SK-N-SH (cell line): Measurements from ENCODE around the gene PLK2. TPM values are rescaled to one million over a fixed set of nuclear protein-coding genes. Genes with fewer than 3 reads are reported as not detected.

ENCODE experiments used
- CTCF ChIA-PET: fragments of 300-600, 350-600 bp; formaldehyde crosslinking; extraction: SDS; loops from one replicate; lab custom pipeline; 2021; lab: Yijun Ruan, JAX
- POLR2A ChIA-PET: fragments of 350-600 bp; sonication (Branson Sonifier 250); formaldehyde crosslinking; extraction: SDS; loops from one replicate; lab custom pipeline; 2020; ENCODE audit warnings: antibody characterized with exemption, inconsistent platforms; lab: Yijun Ruan, JAX
- DNase-seq: peaks from one replicate; pipeline ENCODE4 v3.0.0; 2012
- H2AFZ ChIP-seq: fragments of 200-600 bp; sonication (generic); 2 replicates; pipeline ENCODE4 v1.8.1; 2016; ENCODE audit warnings: antibody characterized with exemption, mild to moderate bottlenecking, low read depth
- H3F3A ChIP-seq: fragments of 200-600 bp; sonication (generic); replicated peaks from 2 replicates; pipeline ENCODE3; 2016; ENCODE audit warnings: antibody characterized with exemption, mild to moderate bottlenecking; ENCODE audit not compliant: insufficient read depth
- H3K27ac ChIP-seq, 2 experiments: fragments of 200-500 bp in 1 of 2; fragments of 200-600 bp in 1 of 2; sonication (Bioruptor generic) in 1 of 2; sonication (generic), shearing (Covaris generic) in 1 of 2; 2 replicates each; pipeline versions ENCODE4 v1.5.1 to v1.6.1; 2014 to 2016; ENCODE audit warnings: low read depth in 2 of 2, inconsistent platforms in 1 of 2, low read length in 1 of 2, mild to moderate bottlenecking in 1 of 2, mixed read lengths in 1 of 2
- H3K27me3 ChIP-seq: fragments of 200-600 bp; sonication (generic), shearing (Covaris generic); 2 replicates; pipeline ENCODE4 v1.6.1; 2016; ENCODE audit warnings: mixed run types; ENCODE audit not compliant: insufficient read depth
- H3K36me3 ChIP-seq, 2 experiments: fragments of 200-500 bp in 1 of 2; fragments of 200-600 bp in 1 of 2; sonication (Bioruptor generic) in 1 of 2; sonication (generic) in 1 of 2; replicated peaks in 1 of 2; 2 replicates each; pipeline versions ENCODE3 to v1.5.1; 2014 to 2016; ENCODE audit warnings: low read length in 1 of 2, mild to moderate bottlenecking in 1 of 2; ENCODE audit not compliant: insufficient read depth in 2 of 2, control insufficient read depth in 1 of 2
- H3K4me1 ChIP-seq, 2 experiments: fragments of 200-500 bp in 1 of 2; fragments of 200-600 bp in 1 of 2; sonication (Bioruptor generic) in 1 of 2; sonication (generic), shearing (Covaris generic) in 1 of 2; 2 replicates each; pipeline versions ENCODE4 v1.5.1 to v1.6.1; 2014 to 2016; ENCODE audit warnings: low read depth in 1 of 2, low read length in 1 of 2, mixed run types in 1 of 2; ENCODE audit not compliant: insufficient read depth in 2 of 2, control insufficient read depth in 1 of 2
- H3K4me2 ChIP-seq: fragments of 200-600 bp; sonication (generic), shearing (Covaris generic); 2 replicates; pipeline ENCODE4 v1.6.1; 2017; ENCODE audit warnings: mixed run types
- H3K4me3 ChIP-seq, 2 experiments: fragments of 200-500 bp in 1 of 2; fragments of 200-600 bp in 1 of 2; sonication (Bioruptor generic) in 1 of 2; sonication (generic), shearing (Covaris generic) in 1 of 2; 2 replicates each; pipeline versions ENCODE4 v1.5.1 to v1.8.1; 2014 to 2016; ENCODE audit warnings: low read depth in 2 of 2, inconsistent platforms in 1 of 2, low read length in 1 of 2, mild to moderate bottlenecking in 1 of 2, mixed read lengths in 1 of 2, moderate library complexity in 1 of 2
- H3K79me2 ChIP-seq: fragments of 200-600 bp; sonication (generic); 2 replicates; pipeline ENCODE4 v1.8.1; 2017; ENCODE audit warnings: mild to moderate bottlenecking; ENCODE audit not compliant: insufficient read depth
- H3K9ac ChIP-seq: fragments of 200-600 bp; sonication (generic); 2 replicates; pipeline ENCODE4 v1.6.1; 2017; ENCODE audit warnings: mixed run types
- H3K9me2 ChIP-seq: fragments of 200-600 bp; sonication (generic); 2 replicates; pipeline ENCODE4 v1.6.1; 2017; ENCODE audit warnings: mixed run types
- H3K9me3 ChIP-seq: fragments of 200-600 bp; sonication (generic); 2 replicates; pipeline ENCODE4 v1.6.1; 2017; ENCODE audit warnings: mixed run types, mild to moderate bottlenecking, moderate library complexity
- H4K20me1 ChIP-seq: fragments of 200-600 bp; sonication (generic); 2 replicates; pipeline ENCODE4 v1.6.1; 2017; ENCODE audit warnings: mild to moderate bottlenecking, mixed run types; ENCODE audit not compliant: insufficient read depth
- EP300 ChIP-seq, 2 experiments: IDR thresholded peaks; 2 replicates each; pipeline versions ENCODE4 v1.4.0 to v1.6.1; 2012; ENCODE audit warnings: borderline replicate concordance in 1 of 2, low read depth in 1 of 2, low read length in 1 of 2
- EZH2phosphoT487 ChIP-seq: fragments of 200-600 bp; sonication (generic); IDR thresholded peaks from 2 replicates; pipeline ENCODE4 v1.6.1; 2017; ENCODE audit warnings: low read depth, mixed run types, mild to moderate bottlenecking, antibody characterized with exemption, moderate library complexity, borderline replicate concordance
- FOSL2 ChIP-seq: IDR thresholded peaks from 2 replicates; pipeline ENCODE4 v1.4.0; 2012; ENCODE audit warnings: low read depth, mild to moderate bottlenecking, moderate library complexity, borderline replicate concordance
- FOXJ3 ChIP-seq: sonication (generic); formaldehyde crosslinking; IDR thresholded peaks from 2 replicates; pipeline ENCODE4 v1.5.1; 2020; ENCODE audit warnings: mild to moderate bottlenecking, missing genetic modification reagents
- FOXM1 ChIP-seq: IDR thresholded peaks from 2 replicates; pipeline ENCODE4 v1.4.0; 2012; ENCODE audit warnings: low read depth, mild to moderate bottlenecking
- GATA2 ChIP-seq: sonication (generic); formaldehyde crosslinking; IDR thresholded peaks from 2 replicates; pipeline ENCODE4 v1.5.0; 2020; ENCODE audit warnings: mild to moderate bottlenecking, missing genetic modification reagents
- IRF3 ChIP-seq: fragments of 150-350 bp; IDR thresholded peaks from 2 replicates; pipeline ENCODE4 v1.6.1; 2016; ENCODE audit warnings: mild to moderate bottlenecking, low read depth, low read length
- NFIC ChIP-seq: IDR thresholded peaks from 2 replicates; pipeline ENCODE4 v1.4.0; 2012; ENCODE audit warnings: borderline replicate concordance
- POLR2AphosphoS5 ChIP-seq: IDR thresholded peaks from 2 replicates; pipeline ENCODE4 v1.6.1; 2012; ENCODE audit warnings: low read depth, low read length
- RAD21 ChIP-seq: IDR thresholded peaks from 2 replicates; pipeline ENCODE4 v1.6.1; 2012; ENCODE audit warnings: mild to moderate bottlenecking, low read length
- SIN3A ChIP-seq: IDR thresholded peaks from 2 replicates; pipeline ENCODE4 v1.6.1; 2012; ENCODE audit warnings: low read depth, mild to moderate bottlenecking, low read length, moderate library complexity, borderline replicate concordance
- SMC3 ChIP-seq: IDR thresholded peaks from 2 replicates; pipeline ENCODE4 v1.6.1; 2012; ENCODE audit warnings: low read depth, low read length, improper control_type of control experiment
- USF1 ChIP-seq: IDR thresholded peaks from 2 replicates; pipeline ENCODE4 v1.4.0; 2012; ENCODE audit warnings: low read depth, borderline replicate concordance
- YY1 ChIP-seq: IDR thresholded peaks from 2 replicates; pipeline ENCODE4 v1.4.0; 2012; ENCODE audit warnings: low read depth, mild to moderate bottlenecking
- WGBS: methylation state at CpG from one replicate; pipeline ENCODE4 v1.1.6; 2017; ENCODE audit warnings: low lambda C conversion rate; 5-methylcytosine and 5-hydroxymethylcytosine counted together
- polyA plus RNA-seq, 3 experiments: library from polyadenylated mRNA; depleted of rRNA; stranded (reverse); fragments of >200 nt; gene quantifications; 2 replicates each; pipeline ENCODE4 v1.2.3, GENCODE V29; 2012
- TF ChIP-seq, protein P1 (sequence below): IDR thresholded peaks from 2 replicates; pipeline ENCODE4 v1.6.1; 2012; ENCODE audit warnings: mild to moderate bottlenecking, low read depth, low read length, moderate library complexity

PLK2 gene
- polyA plus RNA-seq, 1 of the 3 experiments (the other 2 are of a cell fraction) = 157 TPM

- DNase-seq = no peak
- POLR2A ChIA-PET = no interaction called here
These were observed 21.9 kb upstream of the PLK2 start for GRCh38 chr5:58481828-58482227.

More at GRCh38 chr5:58481828-58482227, 21.9 kb upstream of the PLK2 start:
- Histone ChIP-seq H3K4me2 (no peak overlapping the region), H3K4me3 (no peak overlapping the region), H3K9me2 (no peaks in the 10 kb centered on the region), H3K4me1 (no peaks in the 10 kb centered on the region), H3F3A (no peaks in the 10 kb centered on the region), H3K27ac (no peak overlapping the region), H3K9ac (no peak overlapping the region), H3K27me3 (no peaks in the 10 kb centered on the region; the same call in 1 of the 2 replicates), H3K9me3 (no peaks in the 10 kb centered on the region)
- CTCF ChIA-PET = no interaction called here
- TF ChIP-seq RAD21 (no peak), USF1 (no peak), POLR2AphosphoS5 (no peak), SMC3 (no peak), NFIC (no peak), YY1 (no peak), EP300 (IDR thresholded peaks at IDR 0.05; ENCODE audit: borderline replicate concordance in 1 of 2, low read depth in 1 of 2, low read length in 1 of 2) (no peak), FOXM1 (no peak), FOSL2 (no peak), GATA2 (CRISPR knock-in tag) (no peak), FOXJ3 (CRISPR knock-in tag) (no peak), EZH2phosphoT487 (no peak), SIN3A (no peak), IRF3 (no peak)
- TF ChIP-seq, protein P1, sequence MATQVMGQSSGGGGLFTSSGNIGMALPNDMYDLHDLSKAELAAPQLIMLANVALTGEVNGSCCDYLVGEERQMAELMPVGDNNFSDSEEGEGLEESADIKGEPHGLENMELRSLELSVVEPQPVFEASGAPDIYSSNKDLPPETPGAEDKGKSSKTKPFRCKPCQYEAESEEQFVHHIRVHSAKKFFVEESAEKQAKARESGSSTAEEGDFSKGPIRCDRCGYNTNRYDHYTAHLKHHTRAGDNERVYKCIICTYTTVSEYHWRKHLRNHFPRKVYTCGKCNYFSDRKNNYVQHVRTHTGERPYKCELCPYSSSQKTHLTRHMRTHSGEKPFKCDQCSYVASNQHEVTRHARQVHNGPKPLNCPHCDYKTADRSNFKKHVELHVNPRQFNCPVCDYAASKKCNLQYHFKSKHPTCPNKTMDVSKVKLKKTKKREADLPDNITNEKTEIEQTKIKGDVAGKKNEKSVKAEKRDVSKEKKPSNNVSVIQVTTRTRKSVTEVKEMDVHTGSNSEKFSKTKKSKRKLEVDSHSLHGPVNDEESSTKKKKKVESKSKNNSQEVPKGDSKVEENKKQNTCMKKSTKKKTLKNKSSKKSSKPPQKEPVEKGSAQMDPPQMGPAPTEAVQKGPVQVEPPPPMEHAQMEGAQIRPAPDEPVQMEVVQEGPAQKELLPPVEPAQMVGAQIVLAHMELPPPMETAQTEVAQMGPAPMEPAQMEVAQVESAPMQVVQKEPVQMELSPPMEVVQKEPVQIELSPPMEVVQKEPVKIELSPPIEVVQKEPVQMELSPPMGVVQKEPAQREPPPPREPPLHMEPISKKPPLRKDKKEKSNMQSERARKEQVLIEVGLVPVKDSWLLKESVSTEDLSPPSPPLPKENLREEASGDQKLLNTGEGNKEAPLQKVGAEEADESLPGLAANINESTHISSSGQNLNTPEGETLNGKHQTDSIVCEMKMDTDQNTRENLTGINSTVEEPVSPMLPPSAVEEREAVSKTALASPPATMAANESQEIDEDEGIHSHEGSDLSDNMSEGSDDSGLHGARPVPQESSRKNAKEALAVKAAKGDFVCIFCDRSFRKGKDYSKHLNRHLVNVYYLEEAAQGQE = no peak
- TF ChIP-seq, all 33 proteins: peak for 0
- H3K79me2 ChIP-seq = no peaks in the 10 kb centered on the region
- H2AFZ ChIP-seq = no peak overlapping the region
- no peaks in the 10 kb centered on the region for H3K36me3 ChIP-seq
- WGBS = 65% methylated on average over 6 of the region's 6 CpGs
- H4K20me1 ChIP-seq = no peaks in the 10 kb centered on the region
